Activated CD4-positive, alpha-beta T cell treated with anti-CD3 and anti-CD28 coated beads for 36 hours (primary cell): ENCODE measurements around the gene CARD8. TPM values are rescaled to one million over a fixed set of nuclear protein-coding genes. Genes with fewer than 3 reads are reported as not detected.
"Not testable (repeated sequence)": the region's sequence is repeated elsewhere in the genome, so short reads cannot be mapped to it uniquely, and the experiment has no call there.

ENCODE experiments used
- ATAC-seq: fragments of 200-7000 bp; cut with Tn5 transposase; one replicate; pipeline ENCODE4 v1.10.0; 2021; ENCODE audit warnings: mild to moderate bottlenecking, moderate library complexity
- CTCF ChIA-PET: fragments of 350-600 bp; sonication (Branson Sonifier 250); formaldehyde crosslinking; loops from one replicate; lab custom pipeline; 2021; ENCODE audit warnings: antibody characterized with exemption; lab: Charles Lee
- POLR2A ChIA-PET: fragments of 350-600 bp; sonication (Branson Sonifier 250); formaldehyde crosslinking; loops from one replicate; lab custom pipeline; 2021; ENCODE audit warnings: antibody characterized with exemption, inconsistent platforms; lab: Charles Lee
- DNase-seq: peaks from one replicate; pipeline ENCODE4 v3.0.0-alpha.2; 2020
- H3K27ac Mint-ChIP-seq: one replicate; pipeline ENCODE4 v1.8.0; 2021; ENCODE audit warnings: mixed read lengths
- H3K27me3 Mint-ChIP-seq: one replicate; pipeline ENCODE4 v1.8.0; 2021; ENCODE audit warnings: mixed read lengths
- H3K36me3 Mint-ChIP-seq: one replicate; pipeline ENCODE4 v1.8.0; 2021; ENCODE audit warnings: low read depth, mixed read lengths
- H3K4me1 Mint-ChIP-seq: one replicate; pipeline ENCODE4 v1.8.0; 2021; ENCODE audit warnings: mixed read lengths
- H3K4me3 Mint-ChIP-seq: one replicate; pipeline ENCODE4 v1.8.0; 2021; ENCODE audit warnings: mild to moderate bottlenecking, moderate library complexity, mixed read lengths
- H3K9me3 Mint-ChIP-seq: one replicate; pipeline ENCODE4 v1.8.0; 2021; ENCODE audit warnings: low read depth, mixed read lengths
- intact Hi-C, 2 experiments: fragments of 100-400 bp; cut with DNase I in 1 of 2; cut with micrococcal nuclease in 1 of 2; formaldehyde crosslinking; loops; one replicate each; pipeline versions ENCODE4 v1.14.2 to v1.15.1; 2022 to 2024; cut with DNase I, micrococcal nuclease
- total RNA-seq, 2 experiments: library from RNA; stranded (reverse); gene quantifications; one replicate each; pipeline ENCODE4 v1.2.3, GENCODE V29; 2021

The CARD8 gene
- total RNA-seq, 2 experiments from 2014 or later: 109 to 118 TPM

DNA sequence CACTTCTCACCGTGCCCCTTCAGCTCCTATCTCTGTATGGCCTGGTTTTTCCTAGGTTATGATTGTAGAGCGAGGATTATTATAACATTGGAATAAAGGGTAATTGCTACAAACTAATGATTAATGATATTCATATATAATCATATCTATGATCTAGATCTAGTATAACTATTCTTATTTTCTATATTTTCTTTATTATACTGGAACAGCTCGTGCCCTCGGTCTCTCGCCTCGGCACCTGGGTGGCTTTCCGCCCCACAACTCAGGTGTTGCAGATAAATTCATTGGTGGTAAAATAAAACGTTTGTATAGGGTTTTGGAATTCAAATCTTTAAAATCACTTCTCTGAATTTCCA lies 4.6 kb upstream of the CARD8 start:
- not testable (repeated sequence) for DNase-seq, H3K9me3 Mint-ChIP-seq, H3K27me3 Mint-ChIP-seq, ATAC-seq
- Mint-ChIP-seq H3K27ac (peak overlapping the region; percentile 94), H3K36me3 (peaks cover 18% of the 10 kb centered on the region), H3K4me1 (peaks cover 36% of the 10 kb centered on the region), H3K4me3 (peak overlapping the region; percentile 82)
- ChIA-PET POLR2A (interaction anchor here (0.8 to 1.1 kb wide), 3 partner anchors 11 to 616 kb away, joined by 4 to 6 read pairs (median 4); no protein-coding TSS in a partner anchor), CTCF (interaction anchor here (0.6 to 2.4 kb wide), 18 partner anchors 9 to 616 kb away, joined by 3 to 33 read pairs (median 4); partner anchors contain the start of gene PLA2G4C)
- intact Hi-C loops: loop anchor here (1.0 to 2.0 kb wide), 6 partner anchors 11 to 153 kb away; partner anchors contain the start of genes LIG1 (in 2 of the 2) and ZSWIM9 (in 2 of the 2)

DNA sequence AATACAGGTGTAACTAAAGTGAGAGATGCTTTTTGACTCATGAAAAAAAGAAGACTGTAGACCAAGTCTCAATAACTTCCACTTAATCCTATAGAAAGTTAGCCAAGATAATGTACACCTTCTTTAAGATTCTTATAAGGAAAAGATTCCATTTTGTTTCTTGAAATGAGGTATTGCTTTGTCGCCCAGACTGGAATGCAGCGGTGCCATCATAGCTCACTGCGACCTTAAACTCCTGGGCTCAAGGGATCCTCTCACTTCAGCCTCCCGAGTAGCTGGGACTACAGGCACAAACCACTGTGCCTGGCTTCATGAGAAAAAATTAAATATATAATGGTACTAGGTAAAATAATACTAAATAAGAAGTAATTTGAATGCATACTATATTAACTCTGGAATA lies 3.3 kb upstream of the CARD8 start:
- CTCF ChIA-PET: interaction anchor here (0.5 to 2.4 kb wide), 7 partner anchors 9 to 321 kb away, joined by 3 to 12 read pairs (median 3); no protein-coding TSS in a partner anchor
- Mint-ChIP-seq H3K36me3 (peaks cover 18% of the 10 kb centered on the region), H3K27ac (peak overlapping the region; percentile 93), H3K4me1 (peaks cover 47% of the 10 kb centered on the region), H3K4me3 (peak overlapping the region; percentile 73)
- intact Hi-C loops: loop anchor here in 1 of 2 experiments (5.0 kb wide), 5 partner anchors 73 to 1418 kb away; partner anchors contain the start of genes DHX34, PRMT1, SYNGR4 and TMEM143
- not testable (repeated sequence) for H3K27me3 Mint-ChIP-seq, H3K9me3 Mint-ChIP-seq, DNase-seq, ATAC-seq
- POLR2A ChIA-PET: interaction anchor here (0.6 kb wide), 1 partner anchor 200 kb away, joined by 11 read pairs; no protein-coding TSS in a partner anchor

DNA sequence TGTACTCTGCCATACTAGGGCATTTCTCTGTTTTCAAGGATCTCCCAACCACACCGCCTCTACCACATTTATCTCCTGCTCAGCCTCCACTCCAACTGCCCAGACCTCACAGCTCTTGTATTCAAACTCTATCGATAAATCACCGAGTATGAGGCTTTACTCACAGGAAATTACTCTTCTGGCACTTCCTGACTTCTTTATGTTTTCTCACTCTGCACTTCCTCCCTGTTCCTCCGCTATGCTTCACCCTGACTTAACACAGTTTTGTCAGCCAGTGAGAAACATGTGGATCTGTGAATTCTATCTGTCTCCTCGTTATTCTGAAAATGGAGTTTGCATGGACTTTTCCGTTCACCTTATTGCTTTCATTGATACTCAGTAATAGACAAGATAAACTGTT lies 2.6 kb upstream of the CARD8 start:
- ChIA-PET POLR2A (interaction anchor here (0.6 to 0.9 kb wide), 3 partner anchors 55 to 350 kb away, joined by 3 to 11 read pairs (median 3); no protein-coding TSS in a partner anchor), CTCF (interaction anchor here (0.5 to 2.4 kb wide), 6 partner anchors 9 to 1309 kb away, joined by 3 to 12 read pairs (median 3); no protein-coding TSS in a partner anchor)
- Mint-ChIP-seq H3K4me1 (peaks cover 52% of the 10 kb centered on the region), H3K36me3 (peaks cover 20% of the 10 kb centered on the region), H3K27me3 (no peaks in the 10 kb centered on the region), H3K4me3 (peak overlapping the region; percentile 73), H3K27ac (peak overlapping the region; percentile 93), H3K9me3 (no peaks in the 10 kb centered on the region)
- intact Hi-C loops: loop anchor here in 1 of 2 experiments (5.0 kb wide), 5 partner anchors 74 to 1419 kb away; partner anchors contain the start of genes DHX34, PRMT1, SYNGR4 and TMEM143
- ATAC-seq (peak; percentile 27), DNase-seq (peak; percentile 47)

DNA sequence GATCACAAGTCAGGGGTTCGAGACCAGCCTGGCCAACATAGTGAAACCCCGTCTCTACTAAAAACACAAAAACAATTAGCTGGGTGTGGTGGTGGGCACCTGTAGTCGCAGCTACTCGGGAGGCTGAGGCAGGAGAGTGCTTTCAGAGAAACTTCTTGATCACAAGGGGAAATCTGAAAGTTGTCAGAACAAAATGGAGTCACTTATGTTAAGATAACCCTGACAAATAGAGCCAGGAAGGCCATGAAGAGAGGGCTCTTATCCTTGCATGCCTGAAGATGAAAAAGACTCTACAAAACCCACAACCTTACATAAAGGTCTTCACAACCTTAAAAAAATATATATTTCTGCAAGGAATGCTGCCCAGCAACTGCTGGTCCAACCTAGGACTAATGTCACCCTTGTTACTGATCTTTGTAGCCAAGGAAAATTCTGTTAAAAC lies 1.2 kb downstream of the CARD8 start:
- no peaks in the 10 kb centered on the region for H3K27me3 Mint-ChIP-seq
- intact Hi-C loops: loop anchor here in 1 of 2 experiments (2.0 kb wide), 1 partner anchor 66 kb away; a partner anchor contains a TSS
- ChIA-PET CTCF (interaction anchor here (0.8 to 2.1 kb wide), 4 partner anchors 9 to 79 kb away, joined by 3 to 8 read pairs (median 4); no protein-coding TSS in a partner anchor), POLR2A (interaction anchor here (2.1 kb wide), 1 partner anchor 51 kb away, joined by 10 read pairs; no protein-coding TSS in a partner anchor)
- peaks cover 70% of the 10 kb centered on the region for H3K4me1 Mint-ChIP-seq
- ATAC-seq (no peak), DNase-seq (no peak)
- no peaks in the 10 kb centered on the region for H3K9me3 Mint-ChIP-seq
- peak overlapping the region; percentile 98 for H3K27ac Mint-ChIP-seq
- peaks cover 20% of the 10 kb centered on the region for H3K36me3 Mint-ChIP-seq
- peak overlapping the region; percentile 92 for H3K4me3 Mint-ChIP-seq

DNA sequence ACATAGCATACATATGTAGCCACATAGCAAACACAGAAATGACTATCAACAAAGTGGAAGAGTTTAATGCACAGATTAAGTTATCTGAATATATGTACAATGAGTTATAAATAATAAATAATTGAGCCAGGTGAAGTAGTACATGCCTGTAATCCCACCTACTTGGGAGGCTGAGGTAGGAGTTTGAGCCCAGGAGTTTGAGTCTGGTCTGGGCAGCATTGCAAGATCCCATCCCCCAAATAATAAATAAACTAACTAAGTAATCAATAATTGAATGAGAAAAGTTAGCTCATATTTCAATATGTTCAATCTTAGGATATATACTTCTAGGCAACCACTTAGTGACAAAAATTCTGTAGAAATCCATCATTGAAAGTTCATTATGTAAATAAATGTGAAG lies 1.7 kb downstream of the CARD8 start:
- DNase-seq: no peak
- ATAC-seq: no peak
- CTCF ChIA-PET: interaction anchor here (1.0 kb wide), 1 partner anchor 34 kb away, joined by 3 read pairs; no protein-coding TSS in a partner anchor
- peak overlapping the region; percentile 98 for H3K27ac Mint-ChIP-seq
- peaks cover 20% of the 10 kb centered on the region for H3K36me3 Mint-ChIP-seq
- peaks cover 69% of the 10 kb centered on the region for H3K4me1 Mint-ChIP-seq
- POLR2A ChIA-PET: no interaction called here
- intact Hi-C loops: loop anchor here in 1 of 2 experiments (2.0 kb wide), 1 partner anchor 67 kb away; a partner anchor contains a TSS
- H3K27me3 Mint-ChIP-seq: no peaks in the 10 kb centered on the region
- no peaks in the 10 kb centered on the region for H3K9me3 Mint-ChIP-seq
- peak overlapping the region; percentile 92 for H3K4me3 Mint-ChIP-seq

DNA sequence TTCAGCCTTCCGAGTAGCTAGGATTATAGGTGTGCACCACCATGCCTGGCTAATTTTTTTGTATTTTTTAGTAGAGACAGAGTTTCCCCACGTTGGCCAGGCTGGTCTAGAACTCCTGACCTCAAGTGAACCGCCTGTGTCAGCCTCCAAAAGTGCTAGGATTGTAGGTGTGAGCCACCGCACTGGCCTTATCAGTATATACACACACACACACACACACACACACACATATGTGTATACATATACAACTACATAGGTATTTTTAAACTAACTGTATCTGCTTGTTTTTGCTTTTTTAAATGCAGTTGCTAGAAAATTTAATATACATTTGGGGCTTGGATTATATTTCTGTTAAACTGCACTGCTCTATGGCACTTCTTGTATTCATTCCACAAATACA lies 3.1 kb downstream of the CARD8 start:
- Mint-ChIP-seq H3K9me3 (no peaks in the 10 kb centered on the region), H3K4me3 (no peak overlapping the region), H3K27me3 (no peaks in the 10 kb centered on the region), H3K27ac (peak overlapping the region; percentile 63), H3K36me3 (peaks cover 24% of the 10 kb centered on the region), H3K4me1 (peaks cover 71% of the 10 kb centered on the region)
- CTCF ChIA-PET: interaction anchor here (0.8 kb wide), 1 partner anchor 144 kb away, joined by 3 read pairs; no protein-coding TSS in a partner anchor
- no peak for ATAC-seq
- POLR2A ChIA-PET: no interaction called here
- intact Hi-C loops: no loop called here
- no peak for DNase-seq

DNA sequence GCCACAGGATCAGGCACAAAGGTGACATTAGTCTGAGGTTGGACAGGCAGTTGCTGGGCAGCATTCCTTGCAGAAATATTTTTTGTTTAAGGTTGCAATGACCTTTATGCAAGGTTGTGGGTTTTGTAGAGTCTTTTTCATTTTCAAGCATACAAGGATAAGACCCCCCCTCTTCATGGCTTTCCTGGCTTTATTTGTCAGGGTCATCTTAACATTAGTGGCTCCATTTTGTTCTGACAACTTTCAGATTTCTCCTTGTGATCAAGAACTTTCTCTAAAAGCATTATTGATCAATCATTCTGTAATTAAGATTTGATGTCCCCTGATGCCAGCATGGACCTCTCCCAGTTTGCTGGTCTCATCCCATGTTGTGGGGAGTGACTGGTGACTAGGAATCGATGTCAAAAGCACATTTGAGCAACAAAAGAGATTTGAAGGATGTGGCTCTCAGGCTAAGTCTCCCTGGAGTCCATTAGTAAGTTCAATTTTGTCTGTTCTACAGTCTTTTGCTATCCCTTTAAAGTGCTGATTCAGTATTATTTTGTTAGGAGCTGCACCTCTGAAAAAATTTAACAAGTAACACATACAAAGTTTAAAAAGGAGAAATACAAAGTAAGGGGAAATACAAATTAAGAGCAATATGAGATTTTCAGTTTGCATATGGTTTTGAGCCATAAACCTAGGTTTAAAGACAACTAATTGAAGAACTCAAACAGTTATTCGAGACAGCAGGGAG lies 5.3 kb downstream of the CARD8 start:
- no peak for ATAC-seq
- POLR2A ChIA-PET: interaction anchor here (2.6 kb wide), 1 partner anchor 47 kb away, joined by 15 read pairs; no protein-coding TSS in a partner anchor
- intact Hi-C loops: no loop called here
- H3K36me3 Mint-ChIP-seq: peaks cover 26% of the 10 kb centered on the region
- peaks cover 73% of the 10 kb centered on the region for H3K4me1 Mint-ChIP-seq
- H3K4me3 Mint-ChIP-seq: peak overlapping the region; percentile 2
- H3K27ac Mint-ChIP-seq: peak overlapping the region; percentile 93
- H3K9me3 Mint-ChIP-seq: no peaks in the 10 kb centered on the region
- no peaks in the 10 kb centered on the region for H3K27me3 Mint-ChIP-seq
- no peak for DNase-seq
- CTCF ChIA-PET: interaction anchor here (1.3 to 1.4 kb wide), 2 partner anchors 9 to 18 kb away, joined by 5 to 12 read pairs; no protein-coding TSS in a partner anchor

DNA sequence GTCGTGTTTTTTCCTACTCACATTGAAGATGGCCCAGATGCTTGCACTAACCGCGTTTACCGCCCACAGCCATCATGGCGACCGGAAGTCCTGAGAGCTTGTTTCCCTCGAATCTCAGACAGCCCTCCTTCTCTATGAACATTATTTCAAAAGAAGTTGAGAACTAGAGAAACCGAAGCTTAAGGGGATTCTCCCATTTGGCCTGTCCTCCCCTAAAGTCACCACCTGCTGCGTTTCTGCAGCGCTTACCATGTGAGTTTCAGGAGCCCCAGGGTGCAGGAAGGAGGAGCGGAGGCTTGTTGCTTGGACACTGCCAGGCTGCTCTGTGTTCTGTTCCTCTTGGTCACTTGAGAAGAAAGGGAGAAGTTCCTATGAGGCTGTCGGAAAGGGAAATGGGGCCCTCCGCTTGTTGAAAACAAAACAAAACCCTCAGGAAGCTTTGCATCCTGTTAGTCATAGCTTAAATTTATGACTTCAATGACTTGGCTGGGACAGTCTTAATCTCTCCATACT lies 6.2 kb downstream of the CARD8 start:
- H3K36me3 Mint-ChIP-seq: peaks cover 35% of the 10 kb centered on the region
- peaks cover 76% of the 10 kb centered on the region for H3K4me1 Mint-ChIP-seq
- peak; percentile 91 for DNase-seq
- ATAC-seq: peak; percentile 81
- ChIA-PET CTCF (interaction anchor here (0.5 to 1.4 kb wide), 5 partner anchors 10 to 340 kb away, joined by 3 to 12 read pairs (median 3); no protein-coding TSS in a partner anchor), POLR2A (interaction anchor here (1.2 to 2.6 kb wide), 2 partner anchors 11 to 46 kb away, joined by 6 to 15 read pairs; no protein-coding TSS in a partner anchor)
- peak overlapping the region; percentile 93 for H3K27ac Mint-ChIP-seq
- no peaks in the 10 kb centered on the region for H3K27me3 Mint-ChIP-seq
- H3K4me3 Mint-ChIP-seq: peak overlapping the region; percentile 84
- H3K9me3 Mint-ChIP-seq: no peaks in the 10 kb centered on the region
- intact Hi-C loops: loop anchor here (1.0 to 5.0 kb wide), 5 partner anchors 8 to 195 kb away; partner anchors contain the start of gene GRWD1 (in 1 of the 2)

DNA sequence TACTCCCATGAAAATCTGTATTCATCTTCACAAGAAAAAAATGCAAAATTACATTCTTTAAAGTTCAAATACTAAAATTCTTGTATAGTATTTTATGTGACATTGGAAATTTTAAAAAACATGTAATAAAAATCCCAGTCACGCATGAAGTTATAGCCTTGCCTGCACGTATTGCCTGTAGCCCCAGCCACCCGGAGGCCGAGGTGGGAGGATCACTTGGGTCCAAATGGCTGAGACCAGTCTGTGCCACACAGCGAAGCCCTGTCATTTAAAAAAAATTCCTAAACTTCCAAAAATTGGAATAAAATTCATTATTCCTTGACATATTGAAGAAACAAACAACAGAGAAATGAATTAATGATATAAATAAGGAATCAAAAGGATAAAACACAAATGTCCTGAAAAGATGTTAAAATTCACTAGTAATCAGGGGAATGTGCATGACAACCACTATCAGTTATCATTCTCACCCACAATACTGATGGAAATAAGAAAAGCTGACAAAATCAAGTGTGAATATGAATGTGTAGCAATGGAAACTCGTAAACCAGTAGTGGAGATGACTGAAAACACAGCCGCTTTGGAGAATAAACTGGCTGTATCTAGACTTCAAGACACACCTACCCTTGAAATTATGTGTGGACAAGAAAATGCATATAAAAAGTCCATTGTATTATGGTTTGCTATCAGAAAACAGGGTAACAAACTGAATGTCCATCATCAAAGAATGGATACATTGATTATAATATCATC lies 7.5 kb downstream of the CARD8 start:
- H3K27me3 Mint-ChIP-seq: no peaks in the 10 kb centered on the region
- DNase-seq (no peak), ATAC-seq (peak; percentile 36)
- POLR2A ChIA-PET: interaction anchor here (2.6 kb wide), 1 partner anchor 45 kb away, joined by 15 read pairs; no protein-coding TSS in a partner anchor
- peak overlapping the region; percentile 96 for H3K27ac Mint-ChIP-seq
- CTCF ChIA-PET: no interaction called here
- no peaks in the 10 kb centered on the region for H3K9me3 Mint-ChIP-seq
- intact Hi-C loops: loop anchor here (2.0 to 5.0 kb wide), 3 partner anchors 43 to 197 kb away; partner anchors contain the start of gene GRWD1 (in 1 of the 2)
- peaks cover 38% of the 10 kb centered on the region for H3K36me3 Mint-ChIP-seq
- H3K4me3 Mint-ChIP-seq: peak overlapping the region; percentile 84
- peaks cover 70% of the 10 kb centered on the region for H3K4me1 Mint-ChIP-seq

DNA sequence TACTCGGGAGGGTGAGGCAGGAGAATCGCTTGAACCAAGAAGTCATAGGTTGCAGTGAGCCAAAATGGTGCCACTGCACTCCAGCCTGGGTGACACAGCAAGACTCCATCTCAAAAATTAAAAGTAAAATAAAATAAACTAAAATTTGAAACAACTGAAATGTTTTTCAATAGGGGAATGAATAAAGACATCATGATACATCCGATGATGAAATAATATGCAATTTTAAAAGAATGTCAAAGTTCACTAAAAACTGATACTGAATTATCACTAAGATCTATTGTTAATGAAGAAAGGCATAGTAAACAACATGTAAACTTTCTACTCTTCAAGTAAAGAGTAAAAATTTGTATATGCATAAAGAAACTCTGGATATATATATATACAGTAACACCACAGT lies 8.5 kb downstream of the CARD8 start:
- CTCF ChIA-PET: interaction anchor here (0.7 to 0.9 kb wide), 2 partner anchors 13 to 1160 kb away, joined by 3 read pairs; no protein-coding TSS in a partner anchor
- Mint-ChIP-seq H3K9me3 (no peaks in the 10 kb centered on the region), H3K27me3 (no peaks in the 10 kb centered on the region), H3K4me3 (peak overlapping the region; percentile 12), H3K27ac (peak overlapping the region; percentile 70), H3K36me3 (peaks cover 43% of the 10 kb centered on the region), H3K4me1 (peaks cover 66% of the 10 kb centered on the region)
- no peak for DNase-seq
- intact Hi-C loops: loop anchor here in 1 of 2 experiments (5.0 kb wide), 1 partner anchor 45 kb away; no protein-coding TSS in a partner anchor
- no peak for ATAC-seq
- POLR2A ChIA-PET: no interaction called here
